Occipital lobe (tissue), 3 donors: ENCODE measurements around the gene HOXD10. TPM values are rescaled to one million over a fixed set of nuclear protein-coding genes. Genes with fewer than 3 reads are reported as not detected.

Source experiments
- DNase-seq: peaks from one replicate; lab custom pipeline; 2025; lab: John Stamatoyannopoulos, UW
- small RNA-seq: library from RNA; depleted of rRNA; stranded (forward); fragments of <200 nt; gene quantifications from one replicate; pipeline ENCODE3, GENCODE V24; 2014
- total RNA-seq: library from RNA; depleted of rRNA; stranded (reverse); fragments of >200 nt; gene quantifications from one replicate; pipeline ENCODE4 v1.2.3, GENCODE V29; 2014

HOXD10 gene
- total RNA-seq, 1 donor from 2014 or later, result not detected

DNA sequence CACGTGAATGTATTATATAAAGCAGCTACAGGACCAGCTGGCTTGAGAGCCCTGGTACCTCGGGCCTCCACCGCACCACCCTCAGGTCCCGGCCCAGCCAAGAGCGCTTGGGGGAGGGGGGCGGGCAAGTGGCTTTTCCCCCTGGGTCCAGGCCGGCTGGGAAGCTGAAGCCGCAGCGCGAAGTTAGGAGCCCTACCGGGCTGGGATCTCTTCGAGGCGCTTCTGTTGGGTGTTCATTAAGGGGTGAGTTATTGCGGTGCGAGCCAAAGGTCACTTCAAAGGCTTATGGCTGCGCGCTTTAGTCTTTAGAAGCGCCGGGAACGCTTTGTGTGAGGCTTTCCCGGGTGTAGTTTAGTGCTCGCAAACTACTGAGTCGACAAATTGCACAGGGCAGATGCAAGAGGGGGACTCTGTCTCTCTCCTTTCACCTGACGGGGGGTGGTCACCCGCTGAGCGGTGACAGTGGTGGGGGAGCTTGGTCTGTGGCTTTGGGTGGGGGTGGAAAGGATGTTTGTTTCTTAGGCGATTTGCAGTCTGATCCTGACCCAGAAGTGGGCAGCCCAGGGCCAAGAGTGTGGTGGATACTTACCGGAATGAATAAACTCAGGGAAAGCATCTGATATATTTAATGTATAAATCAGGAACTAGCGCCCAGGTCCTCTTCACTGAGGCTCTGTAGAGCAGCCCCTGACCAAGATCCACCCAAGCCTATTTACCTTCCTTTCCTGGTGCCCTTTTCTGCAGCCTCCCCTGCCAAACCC, 46.5 kb downstream of the HOXD10 start:
- no peak for DNase-seq

- DNase-seq, result no peak
Measured at GRCh38 chr2:176163672-176164056, 47.1 kb downstream of the HOXD10 start.

DNA sequence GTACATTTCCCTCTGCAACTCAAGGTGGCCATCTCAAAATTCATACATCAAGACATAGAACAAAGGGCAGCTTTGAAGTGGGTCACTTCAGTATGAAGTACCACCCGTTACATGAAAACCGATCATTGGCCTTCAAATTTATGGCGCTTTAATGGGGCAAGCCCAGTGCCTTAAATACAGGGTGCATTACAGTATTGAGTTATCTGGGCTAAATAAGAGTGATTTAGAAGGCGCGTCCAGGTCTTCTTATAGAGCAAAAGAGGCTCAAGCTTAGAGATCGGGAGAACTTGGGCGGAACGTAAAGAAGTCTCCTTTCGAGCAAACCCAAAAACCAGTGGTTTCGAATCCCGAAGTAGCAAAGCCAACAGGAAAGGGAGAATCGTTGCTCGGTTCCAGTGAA, 47.6 kb downstream of the HOXD10 start:
- DNase-seq, result no peak

GRCh38 chr2:176164611-176165369, 48.2 kb downstream of the HOXD10 start:
- no peak for DNase-seq

GRCh38 chr2:176165370-176166050, 48.9 kb downstream of the HOXD10 start:
- DNase-seq, result no peak

- DNase-seq, result no peak
Measured at GRCh38 chr2:176166272-176166671, 49.7 kb downstream of the HOXD10 start.

GRCh38 chr2:176167398-176167797, 50.8 kb downstream of the HOXD10 start:
- no peak for DNase-seq

- no peak for DNase-seq
Measured at GRCh38 chr2:176169181-176169580, 52.6 kb downstream of the HOXD10 start.

Small RNA genes lying within 50 kb of the gene (small RNA-seq; reads per million reads assigned to genes)
- gene MIR10B, result 178 reads per million, percentile 97 among the genes with 10 or more reads in this experiment

Other genes with a start within 250 kb of the HOXD10 start
- gene LNPK, start 114.5 kb upstream of the HOXD10 start, total RNA-seq, result 67.1 TPM
- gene EVX2, start 32.8 kb upstream of the HOXD10 start, total RNA-seq, result not detected
- gene HOXD13, start 24.1 kb upstream of the HOXD10 start, total RNA-seq, result not detected
- not detected for gene HOXD12, start 17.0 kb upstream of the HOXD10 start, total RNA-seq
- gene HOXD11, start 9.5 kb upstream of the HOXD10 start, total RNA-seq, result not detected
- not detected for gene HOXD9, start 5.9 kb downstream of the HOXD10 start, total RNA-seq
- gene HOXD8, start 12.9 kb downstream of the HOXD10 start, total RNA-seq, result not detected
- gene HOXD4, start 34.8 kb downstream of the HOXD10 start, total RNA-seq, result not detected
- not detected for gene HOXD3, start 40.5 kb downstream of the HOXD10 start, total RNA-seq
- gene HOXD1, start 71.9 kb downstream of the HOXD10 start, total RNA-seq, result not detected
- gene MTX2, start 152.7 kb downstream of the HOXD10 start, total RNA-seq, result 50.5 TPM